Measurements from ENCODE around the gene LDLRAP1. TPM values are rescaled to one million over a fixed set of nuclear protein-coding genes. Genes with fewer than 3 reads are reported as not detected.

The LDLRAP1 gene
- total and polyA plus RNA-seq, 2 donors (not counting 3 experiments of a cell fraction or from before 2014, with no cell fraction given), result 23.1 to 24.7 TPM

GRCh38 chr1:25527226-25527846 is 16.1 kb upstream of the LDLRAP1 start:
- H3K27ac ChIP-seq (ENCODE audit: insufficient read depth, low read depth, low read length), result no peak overlapping the region
- H3K4me1 ChIP-seq (ENCODE audit: control insufficient read depth, extremely low read depth, insufficient read depth, low read length), result peaks cover 5% of the 10 kb centered on the region
- H3K4me2 ChIP-seq (ENCODE audit: insufficient read depth, low read length), result no peak overlapping the region
- peaks cover 0 to 2% of the 10 kb centered on the region in 2 experiments for H3K27me3 ChIP-seq (ENCODE audit: control insufficient read depth in 2 of 2, insufficient read depth in 2 of 2, low read length in 2 of 2)
- no TSS peak for BruUV-seq (replicated peaks)
- dilution Hi-C loops (cut with MboI; ENCODE audit: extremely low pct_ligation_motif_present, low sequenced_read_pairs) (no loop called here), intact Hi-C loops (cut with micrococcal nuclease) (no loop called here)
- no peaks in the 10 kb centered on the region for H4K20me1 ChIP-seq (replicated peaks; ENCODE audit: control insufficient read depth, extremely low read depth, insufficient read depth, low read length)
- no peaks in the 10 kb centered on the region for H3K9me1 ChIP-seq (replicated peaks; ENCODE audit: control insufficient read depth, extremely low read depth, insufficient read depth, low read length)
- no peak overlapping the region for H3K4me3 ChIP-seq (replicated peaks in 1 of 3; ENCODE audit: insufficient read depth in 1 of 3, low read depth in 1 of 3, low read length in 3 of 3)
- DNase-seq (ENCODE audit: low read depth, low spot score), result no peak
- no peak overlapping the region for H3K9ac ChIP-seq (replicated peaks; ENCODE audit: extremely low read depth, insufficient read depth, low read length)
- no peaks in the 10 kb centered on the region for H3K36me3 ChIP-seq (ENCODE audit: control insufficient read depth in 2 of 2, extremely low read depth in 1 of 2, insufficient read depth in 2 of 2, low read length in 2 of 2)
- no peaks in the 10 kb centered on the region for H3K79me2 ChIP-seq (ENCODE audit: control insufficient read depth, insufficient read depth, low read length)
- H3K9me3 ChIP-seq (replicated peaks; ENCODE audit: control insufficient read depth, insufficient read depth, low read length), result no peaks in the 10 kb centered on the region
- ChIA-PET CTCF (no interaction called here), POLR2A (no interaction called here)
- no peak overlapping the region for H2AFZ ChIP-seq (ENCODE audit: low read depth, low read length)
- FAIRE-seq, result no peak
- TF ChIP-seq GATA2 (IDR thresholded peaks at IDR 0.05; ENCODE audit: insufficient read depth, insufficient read length, low read depth, low read length) (no peak), EZH2 (IDR thresholded peaks at IDR 0.05; ENCODE audit: borderline replicate concordance, low read depth, low read length, severe bottlenecking) (no peak), POLR2AphosphoS5 (IDR thresholded peaks at IDR 0.05; ENCODE audit: insufficient read depth, low read depth, low read length) (no peak), MAX (IDR thresholded peaks at IDR 0.05; ENCODE audit: insufficient read depth, insufficient read length) (no peak), POLR2A (IDR thresholded peaks at IDR 0.05; ENCODE audit: low read depth, low read length) (no peak), JUN (IDR thresholded peaks at IDR 0.05; ENCODE audit: borderline replicate concordance, insufficient read depth, insufficient read length, low read depth) (no peak), FOS (IDR thresholded peaks at IDR 0.05; ENCODE audit: borderline replicate concordance, insufficient read depth, low read length) (no peak), MYC (IDR thresholded peaks at IDR 0.05; ENCODE audit: low read depth, low read length) (no peak)
- TF ChIP-seq, protein P1, sequence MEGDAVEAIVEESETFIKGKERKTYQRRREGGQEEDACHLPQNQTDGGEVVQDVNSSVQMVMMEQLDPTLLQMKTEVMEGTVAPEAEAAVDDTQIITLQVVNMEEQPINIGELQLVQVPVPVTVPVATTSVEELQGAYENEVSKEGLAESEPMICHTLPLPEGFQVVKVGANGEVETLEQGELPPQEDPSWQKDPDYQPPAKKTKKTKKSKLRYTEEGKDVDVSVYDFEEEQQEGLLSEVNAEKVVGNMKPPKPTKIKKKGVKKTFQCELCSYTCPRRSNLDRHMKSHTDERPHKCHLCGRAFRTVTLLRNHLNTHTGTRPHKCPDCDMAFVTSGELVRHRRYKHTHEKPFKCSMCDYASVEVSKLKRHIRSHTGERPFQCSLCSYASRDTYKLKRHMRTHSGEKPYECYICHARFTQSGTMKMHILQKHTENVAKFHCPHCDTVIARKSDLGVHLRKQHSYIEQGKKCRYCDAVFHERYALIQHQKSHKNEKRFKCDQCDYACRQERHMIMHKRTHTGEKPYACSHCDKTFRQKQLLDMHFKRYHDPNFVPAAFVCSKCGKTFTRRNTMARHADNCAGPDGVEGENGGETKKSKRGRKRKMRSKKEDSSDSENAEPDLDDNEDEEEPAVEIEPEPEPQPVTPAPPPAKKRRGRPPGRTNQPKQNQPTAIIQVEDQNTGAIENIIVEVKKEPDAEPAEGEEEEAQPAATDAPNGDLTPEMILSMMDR (IDR thresholded peaks at IDR 0.05; ENCODE audit: extremely low read depth in 1 of 2, insufficient read depth in 1 of 2, low read depth in 1 of 2, low read length in 2 of 2), result no peak

Measured in endothelial cell of umbilical vein (primary cell).